ENCODE data around the gene IAPP. TPM values are rescaled to one million over a fixed set of nuclear protein-coding genes. Genes with fewer than 3 reads are reported as not detected.
"Not testable (repeated sequence)": the region's sequence is repeated elsewhere in the genome, so short reads cannot be mapped to it uniquely, and the experiment has no call there.

IAPP gene
- total and polyA plus RNA-seq, 8 donors: not detected

GRCh38 chr12:21370845-21371449 is 1.8 kb upstream of the IAPP start:
- DNase-seq (no peak), ATAC-seq (no peak)
- intact Hi-C loops (cut with DNase I): no loop called here
- Histone ChIP-seq H3K4me1 (no peaks in the 10 kb centered on the region), H3K9me3 (no peaks in the 10 kb centered on the region), H3K27me3 (no peaks in the 10 kb centered on the region), H3K27ac (no peak overlapping the region), H3K4me3 (no peak overlapping the region), H3K36me3 (no peaks in the 10 kb centered on the region)
- TF ChIP-seq CTCF (IDR thresholded peaks at IDR 0.05): no peak

DNA sequence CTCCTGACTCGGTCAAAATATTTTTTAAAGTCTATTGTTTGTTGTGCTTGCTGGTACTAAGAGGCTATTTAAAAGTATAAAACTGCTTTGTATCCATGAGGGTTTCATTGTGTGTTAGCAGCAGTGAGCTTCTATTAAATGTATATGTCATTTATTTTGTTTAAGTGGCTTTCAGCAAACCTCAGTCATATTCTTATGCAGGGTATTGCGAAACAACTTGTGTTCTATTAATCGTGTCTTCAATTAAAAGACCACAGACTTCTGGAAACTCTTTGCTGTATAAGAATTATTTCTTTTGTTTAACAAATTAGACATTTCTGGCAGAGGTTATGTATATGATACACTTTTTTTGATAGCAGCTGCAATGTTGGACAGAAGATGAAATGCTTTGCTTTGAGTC is 6.5 kb downstream of the IAPP start:
- no peak for ATAC-seq
- Histone ChIP-seq H3K27me3 (no peaks in the 10 kb centered on the region), H3K4me1 (no peaks in the 10 kb centered on the region), H3K36me3 (no peaks in the 10 kb centered on the region), H3K27ac (no peak overlapping the region), H3K9me3 (no peaks in the 10 kb centered on the region), H3K4me3 (no peak overlapping the region)
- no peak for DNase-seq
- TF ChIP-seq CTCF (IDR thresholded peaks at IDR 0.05): no peak
- intact Hi-C loops (cut with DNase I): no loop called here

- H3K9me3 ChIP-seq; ATAC-seq; H3K27ac ChIP-seq; H3K27me3 ChIP-seq; DNase-seq; H3K36me3 ChIP-seq; intact Hi-C loops (cut with DNase I); H3K4me3 ChIP-seq; H3K4me1 ChIP-seq: not testable (repeated sequence)
Measured at GRCh38 chr12:21381320-21381719, 8.6 kb downstream of the IAPP start.

DNA sequence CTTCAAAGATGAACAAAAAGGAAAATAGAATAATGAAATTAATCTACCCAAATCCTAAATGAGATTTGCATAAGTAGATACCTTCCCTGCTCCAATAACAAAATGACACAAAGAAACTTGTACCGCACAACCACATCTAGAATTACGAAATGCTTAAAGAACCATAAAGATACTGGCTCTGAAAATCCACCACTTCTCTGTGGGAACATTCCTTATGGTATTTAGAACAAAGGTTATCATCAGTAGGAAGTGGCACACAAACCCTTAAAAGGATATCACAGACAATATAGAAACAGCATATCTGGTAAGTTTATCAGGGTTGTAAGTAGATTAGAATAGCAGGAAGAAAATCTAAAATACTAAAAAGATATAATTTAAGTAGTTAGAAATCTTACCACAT is 11.6 kb downstream of the IAPP start:
- no peak overlapping the region for H3K4me3 ChIP-seq
- H3K36me3 ChIP-seq: no peaks in the 10 kb centered on the region
- ATAC-seq (no peak), DNase-seq (no peak)
- no peaks in the 10 kb centered on the region for H3K4me1 ChIP-seq
- no peak for TF ChIP-seq CTCF (IDR thresholded peaks at IDR 0.05)
- no peaks in the 10 kb centered on the region for H3K27me3 ChIP-seq
- H3K9me3 ChIP-seq: no peaks in the 10 kb centered on the region
- H3K27ac ChIP-seq: no peak overlapping the region
- intact Hi-C loops (cut with DNase I): no loop called here

DNA sequence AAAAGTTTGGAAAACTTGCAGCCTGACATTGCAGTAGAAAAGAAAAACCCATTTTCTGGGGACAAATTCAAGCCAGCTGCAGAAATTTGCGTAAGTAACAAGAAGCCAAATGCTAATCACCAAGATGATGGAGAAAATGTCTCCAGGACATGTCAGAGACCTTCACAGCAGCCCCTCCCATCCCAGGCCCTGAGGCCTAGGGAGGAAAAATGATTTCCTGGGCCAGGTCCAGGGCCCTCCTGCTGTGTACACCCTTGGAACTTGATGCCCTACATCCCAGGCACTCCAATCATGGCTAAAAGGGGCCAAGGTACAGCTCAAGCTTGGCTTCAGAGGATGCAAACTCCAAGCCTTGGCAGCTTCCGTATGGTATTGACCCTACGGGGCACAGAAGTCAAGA is 14.5 kb downstream of the IAPP start:
- no peak for TF ChIP-seq CTCF (IDR thresholded peaks at IDR 0.05)
- H3K27ac ChIP-seq: no peak overlapping the region
- DNase-seq: no peak
- intact Hi-C loops (cut with DNase I): no loop called here
- H3K27me3 ChIP-seq: no peaks in the 10 kb centered on the region
- ATAC-seq: no peak
- no peaks in the 10 kb centered on the region for H3K36me3 ChIP-seq
- H3K4me3 ChIP-seq: no peak overlapping the region
- H3K9me3 ChIP-seq: no peaks in the 10 kb centered on the region
- no peaks in the 10 kb centered on the region for H3K4me1 ChIP-seq

DNA sequence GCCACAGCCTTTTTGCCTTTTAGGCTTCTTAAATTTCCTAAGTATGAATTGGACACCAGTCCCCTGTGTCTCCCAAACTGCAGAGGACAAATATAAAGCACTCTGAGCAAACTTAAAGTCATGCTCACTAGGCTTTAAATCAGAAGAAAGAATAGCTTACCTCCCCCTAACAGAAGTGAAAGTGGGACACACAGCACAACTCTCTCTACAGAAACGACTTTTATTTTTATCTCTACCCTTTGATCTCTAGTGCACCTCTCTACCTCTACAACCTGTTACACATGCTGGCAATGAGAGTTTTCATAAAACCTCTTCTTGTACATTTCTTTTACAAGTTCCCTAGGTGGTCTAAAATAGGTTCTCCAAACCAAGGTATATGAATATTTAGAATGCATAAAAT is 19.7 kb downstream of the IAPP start:
- Histone ChIP-seq H3K27ac (no peak overlapping the region), H3K36me3 (no peaks in the 10 kb centered on the region), H3K4me1 (no peaks in the 10 kb centered on the region), H3K9me3 (no peaks in the 10 kb centered on the region), H3K27me3 (no peaks in the 10 kb centered on the region), H3K4me3 (no peak overlapping the region)
- intact Hi-C loops (cut with DNase I): no loop called here
- ATAC-seq (no peak), DNase-seq (no peak)
- TF ChIP-seq CTCF (IDR thresholded peaks at IDR 0.05): no peak

GRCh38 chr12:21394828-21395626 is 22.3 kb downstream of the IAPP start:
- H3K9me3 ChIP-seq; H3K36me3 ChIP-seq; H3K4me1 ChIP-seq; H3K27ac ChIP-seq; H3K27me3 ChIP-seq; H3K4me3 ChIP-seq; DNase-seq; intact Hi-C loops (cut with DNase I); ATAC-seq: not testable (repeated sequence)

All from left lung (tissue), 10 donors.